GM19463 (cell line): ENCODE results near the gene PCDHGA7.
A peak's percentile ranks its signal among the peaks of the same experiment; 100 is the strongest.
"Not testable (repeated sequence)": the region's sequence is repeated elsewhere in the genome, so short reads cannot be mapped to it uniquely, and the experiment has no call there.

Experiments used
- ATAC-seq: cut with Tn5 transposase; IDR thresholded peaks from one replicate; pipeline ENCODE4 v1.9.1; 2021; ENCODE audit warnings: mild to moderate bottlenecking, moderate library complexity; ENCODE audit not compliant: unreplicated experiment

PCDHGA7 gene

GRCh38 chr5:141366016-141366896 is 16.3 kb upstream of the PCDHGA7 start:
- ATAC-seq: no peak

DNA sequence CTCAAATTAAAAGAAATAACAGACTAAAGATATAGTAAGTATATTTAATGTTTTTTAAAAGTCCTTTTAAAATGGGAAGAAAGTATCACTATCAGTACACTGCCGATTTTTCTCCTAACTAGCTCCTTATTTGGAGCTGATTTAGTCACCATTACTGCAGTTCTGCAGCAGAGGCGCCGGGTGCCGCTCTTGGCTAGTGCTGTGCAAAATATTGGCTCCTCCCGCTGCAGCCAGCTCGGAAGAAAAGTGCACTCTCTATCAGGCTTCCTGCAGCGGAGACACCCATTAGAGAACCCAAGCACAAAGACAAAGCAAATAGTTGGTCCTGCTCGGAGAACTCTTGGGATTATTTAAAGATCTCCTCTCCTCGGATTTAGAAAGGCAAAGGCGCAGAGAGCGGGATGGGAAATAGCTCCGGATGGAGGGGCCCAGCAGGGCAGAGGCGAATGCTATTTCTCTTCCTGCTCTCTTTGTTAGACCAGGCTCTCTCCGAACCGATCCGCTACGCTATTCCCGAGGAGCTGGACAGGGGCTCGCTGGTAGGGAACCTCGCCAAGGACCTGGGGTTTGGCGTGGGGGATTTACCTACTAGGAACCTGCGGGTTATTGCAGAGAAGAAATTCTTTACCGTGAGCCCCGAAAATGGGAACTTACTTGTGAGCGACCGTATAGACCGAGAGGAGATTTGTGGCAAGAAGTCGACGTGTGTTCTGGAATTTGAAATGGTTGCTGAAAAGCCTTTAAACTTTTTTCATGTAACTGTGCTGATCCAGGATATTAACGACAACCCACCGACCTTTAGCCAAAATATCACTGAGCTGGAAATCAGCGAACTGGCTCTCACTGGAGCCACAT is 12.3 kb upstream of the PCDHGA7 start, which contains the start of gene PCDHGB3:
Gene PCDHGB3 (plus strand): TSS at position 249 of the 855 bp plus-strand sequence. CDS start 153 bp downstream, at position 402.
- peak; percentile 97 for ATAC-seq

- no peak for ATAC-seq
Measured at GRCh38 chr5:141371572-141372475, 10.7 kb upstream of the PCDHGA7 start.

DNA sequence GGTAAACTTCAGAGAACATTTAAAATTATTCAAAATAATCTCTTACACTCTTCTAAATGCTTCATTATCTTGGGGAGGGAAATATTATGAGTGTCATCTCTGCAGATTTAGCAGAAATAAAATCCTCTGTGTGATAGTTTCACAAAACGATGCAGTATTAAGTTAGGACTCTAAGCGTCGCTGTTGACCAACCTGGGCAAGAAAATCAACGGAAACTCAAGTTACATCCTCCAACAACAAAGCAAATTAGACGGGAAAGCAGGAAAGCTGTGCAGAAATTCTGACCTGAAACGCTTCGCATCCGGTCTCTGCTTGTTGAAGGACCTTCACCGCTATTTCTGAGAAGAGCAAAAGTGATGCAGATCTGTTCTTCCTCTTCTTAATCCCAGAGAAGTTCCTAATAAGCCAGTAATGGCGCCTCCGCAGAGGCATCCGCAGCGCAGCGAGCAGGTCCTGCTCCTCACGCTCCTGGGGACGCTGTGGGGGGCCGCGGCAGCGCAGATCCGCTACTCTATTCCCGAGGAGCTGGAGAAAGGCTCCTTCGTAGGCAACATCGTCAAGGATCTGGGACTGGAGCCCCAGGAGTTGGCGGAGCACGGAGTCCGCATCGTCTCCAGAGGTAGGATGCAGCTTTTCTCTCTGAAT is 8.7 kb upstream of the PCDHGA7 start, which contains the start of gene PCDHGA6:
Gene PCDHGA6 (plus strand): TSS at position 219 of the 645 bp plus-strand sequence. CDS start 193 bp downstream, at position 412.
- no peak for ATAC-seq

GRCh38 chr5:141374627-141375026 is 7.9 kb upstream of the PCDHGA7 start:
- ATAC-seq: no peak

GRCh38 chr5:141375444-141376155 is 6.9 kb upstream of the PCDHGA7 start:
- not testable (repeated sequence) for ATAC-seq

- no peak for ATAC-seq
Measured at GRCh38 chr5:141383345-141383744, 803 bp downstream of the PCDHGA7 start.

- no peak for ATAC-seq
Measured at GRCh38 chr5:141384471-141385267, 2.1 kb downstream of the PCDHGA7 start.

DNA sequence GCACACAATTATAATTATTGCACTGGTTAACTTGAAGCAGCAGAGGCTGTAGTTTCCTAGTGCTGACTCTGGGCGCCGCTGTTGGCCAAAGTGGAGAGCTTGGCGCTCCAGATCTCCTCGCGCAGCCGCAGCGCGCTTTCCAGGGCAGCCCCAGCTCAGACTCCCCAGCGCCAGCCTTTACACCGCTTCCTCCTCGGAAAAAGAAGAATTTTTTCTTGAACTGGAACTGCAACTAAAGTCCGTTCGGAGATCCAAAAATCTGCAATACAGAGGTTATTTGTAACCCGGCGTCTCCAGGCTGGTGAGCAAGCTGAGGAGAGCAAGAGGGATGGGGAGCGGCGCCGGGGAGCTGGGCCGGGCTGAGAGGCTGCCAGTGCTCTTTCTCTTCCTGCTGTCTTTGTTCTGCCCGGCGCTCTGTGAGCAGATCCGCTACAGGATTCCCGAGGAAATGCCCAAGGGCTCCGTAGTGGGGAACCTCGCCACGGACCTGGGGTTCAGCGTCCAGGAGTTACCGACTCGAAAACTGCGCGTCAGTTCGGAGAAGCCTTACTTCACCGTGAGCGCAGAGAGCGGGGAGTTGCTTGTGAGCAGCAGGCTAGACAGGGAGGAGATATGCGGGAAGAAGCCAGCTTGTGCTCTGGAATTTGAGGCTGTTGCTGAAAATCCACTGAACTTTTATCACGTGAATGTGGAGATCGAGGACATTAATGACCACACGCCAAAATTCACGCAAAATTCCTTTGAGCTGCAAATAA is 5.2 kb downstream of the PCDHGA7 start, which contains the start of gene PCDHGB4:
Gene PCDHGB4 (plus strand): TSS at position 142 of the 755 bp plus-strand sequence. CDS start 187 bp downstream, at position 329.
- peak; percentile 56 for ATAC-seq

DNA sequence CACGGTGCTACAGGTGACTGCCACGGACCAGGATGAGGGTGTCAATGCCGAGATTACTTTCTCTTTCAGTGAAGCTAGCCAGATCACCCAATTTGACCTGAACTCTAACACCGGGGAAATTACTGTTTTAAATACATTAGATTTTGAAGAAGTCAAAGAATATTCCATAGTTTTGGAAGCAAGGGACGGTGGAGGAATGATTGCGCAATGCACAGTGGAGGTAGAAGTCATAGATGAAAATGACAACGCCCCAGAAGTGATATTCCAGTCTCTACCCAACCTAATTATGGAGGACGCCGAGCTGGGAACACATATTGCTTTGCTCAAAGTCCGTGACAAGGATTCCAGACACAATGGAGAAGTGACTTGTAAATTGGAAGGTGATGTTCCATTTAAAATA is 6.1 kb downstream of the PCDHGA7 start:
- ATAC-seq: no peak

DNA sequence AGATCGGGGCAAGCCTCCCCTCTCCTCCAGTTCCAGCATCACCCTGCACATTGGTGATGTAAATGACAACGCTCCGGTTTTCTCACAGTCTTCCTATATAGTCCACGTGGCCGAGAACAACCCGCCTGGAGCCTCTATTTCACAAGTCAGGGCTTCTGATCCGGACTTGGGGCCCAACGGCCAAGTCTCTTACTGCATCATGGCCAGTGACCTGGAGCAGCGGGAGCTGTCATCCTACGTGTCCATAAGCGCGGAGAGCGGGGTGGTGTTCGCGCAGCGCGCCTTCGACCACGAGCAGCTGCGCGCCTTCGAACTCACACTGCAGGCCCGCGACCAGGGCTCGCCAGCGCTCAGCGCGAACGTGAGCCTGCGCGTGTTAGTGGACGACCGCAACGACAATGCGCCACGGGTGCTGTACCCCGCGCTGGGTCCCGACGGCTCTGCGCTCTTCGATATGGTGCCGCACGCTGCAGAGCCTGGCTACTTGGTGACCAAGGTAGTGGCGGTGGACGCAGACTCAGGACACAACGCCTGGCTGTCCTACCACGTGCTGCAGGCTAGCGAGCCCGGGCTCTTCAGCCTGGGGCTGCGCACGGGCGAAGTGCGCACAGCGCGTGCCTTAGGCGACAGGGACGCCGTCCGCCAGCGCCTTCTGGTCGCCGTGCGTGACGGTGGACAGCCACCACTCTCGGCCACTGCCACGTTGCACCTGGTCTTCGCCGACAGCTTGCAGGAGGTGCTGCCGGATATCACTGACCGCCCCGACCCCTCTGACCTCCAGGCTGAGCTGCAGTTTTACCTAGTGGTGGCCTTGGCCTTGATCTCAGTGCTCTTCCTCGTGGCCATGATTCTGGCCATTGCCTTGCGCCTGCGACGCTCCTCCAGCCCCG is 6.9 kb downstream of the PCDHGA7 start:
- no peak for ATAC-seq

GRCh38 chr5:141392429-141393198 is 10.1 kb downstream of the PCDHGA7 start, which contains the start of gene PCDHGA8:
PCDHGA8 (plus strand) TSS chr5:141392633; CDS start chr5:141392814, 181 bp downstream.
- no peak for ATAC-seq

DNA sequence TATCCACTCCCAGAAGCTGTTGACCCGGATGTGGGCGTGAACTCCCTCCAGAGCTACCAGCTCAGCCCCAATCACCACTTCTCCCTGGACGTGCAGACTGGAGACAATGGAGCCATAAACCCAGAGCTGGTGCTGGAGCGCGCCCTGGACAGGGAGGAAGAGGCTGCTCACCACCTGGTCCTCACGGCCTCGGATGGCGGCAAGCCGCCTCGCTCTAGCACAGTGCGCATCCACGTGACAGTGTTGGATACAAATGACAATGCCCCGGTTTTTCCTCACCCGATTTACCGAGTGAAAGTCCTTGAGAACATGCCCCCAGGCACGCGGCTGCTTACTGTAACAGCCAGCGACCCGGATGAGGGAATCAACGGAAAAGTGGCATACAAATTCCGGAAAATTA is 10.7 kb downstream of the PCDHGA7 start:
- no peak for ATAC-seq

- ATAC-seq: not testable (repeated sequence)
Measured at GRCh38 chr5:141394401-141395187, 12.1 kb downstream of the PCDHGA7 start.
